Tibial nerve (tissue), 4 donors: ENCODE data around the gene BRPF3.

Experiments used
- EP300 ChIP-seq, 2 donors: sonication (generic); formaldehyde crosslinking; IDR thresholded peaks; one replicate each; pipeline ENCODE4 v1.6.1; 2017; ENCODE audit warnings: antibody characterized with exemption in 2 of 2, mild to moderate bottlenecking in 1 of 2
- POLR2A ChIP-seq, 2 donors: fragments of 450-650 bp; IDR thresholded peaks; one replicate each; pipeline ENCODE4 v1.6.1; 2017; ENCODE audit warnings: antibody characterized with exemption in 2 of 2, mild to moderate bottlenecking in 2 of 2, moderate library complexity in 2 of 2
- TF ChIP-seq, protein P1 (sequence below), 5 experiments: fragments of 200-600 bp in 3 of 5; fragments of 450-650 bp in 2 of 5; sonication (generic) in 3 of 5; IDR thresholded peaks; one replicate each; pipeline ENCODE4 v1.5.1; 2016 to 2019; ENCODE audit warnings: antibody characterized with exemption in 5 of 5, mild to moderate bottlenecking in 3 of 5, moderate library complexity in 2 of 5

GRCh38 chr6:36244641-36245280 is 48.2 kb downstream of the BRPF3 start:
- TF ChIP-seq, protein P1, sequence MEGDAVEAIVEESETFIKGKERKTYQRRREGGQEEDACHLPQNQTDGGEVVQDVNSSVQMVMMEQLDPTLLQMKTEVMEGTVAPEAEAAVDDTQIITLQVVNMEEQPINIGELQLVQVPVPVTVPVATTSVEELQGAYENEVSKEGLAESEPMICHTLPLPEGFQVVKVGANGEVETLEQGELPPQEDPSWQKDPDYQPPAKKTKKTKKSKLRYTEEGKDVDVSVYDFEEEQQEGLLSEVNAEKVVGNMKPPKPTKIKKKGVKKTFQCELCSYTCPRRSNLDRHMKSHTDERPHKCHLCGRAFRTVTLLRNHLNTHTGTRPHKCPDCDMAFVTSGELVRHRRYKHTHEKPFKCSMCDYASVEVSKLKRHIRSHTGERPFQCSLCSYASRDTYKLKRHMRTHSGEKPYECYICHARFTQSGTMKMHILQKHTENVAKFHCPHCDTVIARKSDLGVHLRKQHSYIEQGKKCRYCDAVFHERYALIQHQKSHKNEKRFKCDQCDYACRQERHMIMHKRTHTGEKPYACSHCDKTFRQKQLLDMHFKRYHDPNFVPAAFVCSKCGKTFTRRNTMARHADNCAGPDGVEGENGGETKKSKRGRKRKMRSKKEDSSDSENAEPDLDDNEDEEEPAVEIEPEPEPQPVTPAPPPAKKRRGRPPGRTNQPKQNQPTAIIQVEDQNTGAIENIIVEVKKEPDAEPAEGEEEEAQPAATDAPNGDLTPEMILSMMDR (IDR thresholded peaks at IDR 0.05), result no peak
- no peak for TF ChIP-seq POLR2A (IDR thresholded peaks at IDR 0.05)
- no peak for TF ChIP-seq EP300 (IDR thresholded peaks at IDR 0.05)
